Stomach (tissue), 9 donors: ENCODE results near the gene PIKFYVE. TPM values are rescaled to one million over a fixed set of nuclear protein-coding genes. Genes with fewer than 3 reads are reported as not detected.
"Not testable (repeated sequence)": the region's sequence is repeated elsewhere in the genome, so short reads cannot be mapped to it uniquely, and the experiment has no call there.

Experiments
- DNase-seq, 2 donors: peaks; one replicate each; pipeline versions ENCODE4 v3.0.0 to v3.0.0-alpha.2; 2013 to 2019
- H3K27ac ChIP-seq, 5 donors: fragments of 200-600 bp in 4 of 5; sonication (generic) in 4 of 5; one replicate each; pipeline ENCODE4 v1.5.1; 2013 to 2019; ENCODE audit warnings: mild to moderate bottlenecking in 1 of 5, moderate library complexity in 1 of 5
- H3K27me3 ChIP-seq, 3 donors: fragments of 200-600 bp; sonication (generic); one replicate each; pipeline ENCODE4 v1.5.1; 2017 to 2019; ENCODE audit warnings: mixed run types in 1 of 3
- H3K36me3 ChIP-seq, 4 donors: fragments of 200-600 bp; sonication (generic); 1 replicate in 3 of 4; 2 replicates in 1 of 4; pipeline ENCODE4 v1.5.1; 2016 to 2019
- H3K4me1 ChIP-seq, 4 donors: fragments of 200-600 bp; sonication (generic); one replicate each; pipeline ENCODE4 v1.5.1; 2016 to 2019
- H3K4me3 ChIP-seq, 4 donors: fragments of 200-600 bp; sonication (generic) in 3 of 4; one replicate each; pipeline ENCODE4 v1.5.1; 2016 to 2019; ENCODE audit warnings: mild to moderate bottlenecking in 1 of 4
- H3K9me3 ChIP-seq, 4 donors: fragments of 200-600 bp; sonication (generic); one replicate each; pipeline ENCODE4 v1.5.1; 2016 to 2019
- EP300 ChIP-seq: sonication (generic); formaldehyde crosslinking; IDR thresholded peaks from one replicate; pipeline ENCODE4 v1.6.1; 2017; ENCODE audit warnings: antibody characterized with exemption
- POLR2A ChIP-seq, 4 donors: fragments of 450-650 bp; IDR thresholded peaks; one replicate each; pipeline ENCODE4 v1.6.1; 2016; ENCODE audit warnings: antibody characterized with exemption in 4 of 4, control low read depth in 2 of 4, mild to moderate bottlenecking in 1 of 4, moderate library complexity in 1 of 4
- POLR2AphosphoS5 ChIP-seq, 3 donors: sonication (generic); formaldehyde crosslinking; IDR thresholded peaks; one replicate each; pipeline ENCODE4 v1.6.1; 2016; ENCODE audit warnings: antibody characterized with exemption in 3 of 3
- WGBS, 5 donors: extraction: QIAGEN DNeasy Blood & Tissue Kit in 3 of 5; methylation state at CpG; one replicate each; pipeline versions ENCODE4 v1.1.5 to v1.1.7; 2013 to 2018; 5-methylcytosine and 5-hydroxymethylcytosine counted together
- intact Hi-C: fragments of 100-400 bp; cut with DNase I; formaldehyde crosslinking; loops from one replicate; pipeline ENCODE4 v1.15.1; 2023; ENCODE audit warnings: low total_unique reads
- polyA plus RNA-seq, 3 donors: library from polyadenylated mRNA; stranded (reverse); fragments of 200-250 nt; gene quantifications; one replicate each; pipeline ENCODE4 v1.2.3, GENCODE V29; 2013
- total RNA-seq, 5 donors: library from RNA; depleted of rRNA; stranded (reverse); fragments of >200 nt; gene quantifications; one replicate each; pipeline versions ENCODE4 v1.1.0 to v1.2.3, GENCODE V29; 2014 to 2016
- TF ChIP-seq, protein P1 (sequence below), 7 experiments: fragments of 450-650 bp in 4 of 7; fragments of 200-600 bp in 3 of 7; sonication (generic) in 3 of 7; IDR thresholded peaks; one replicate each; pipeline ENCODE4 v1.5.1; 2016 to 2019; ENCODE audit warnings: antibody characterized with exemption in 7 of 7, control low read depth in 2 of 7, mild to moderate bottlenecking in 1 of 7
- donor health status: healthy with polysubstance abuse.
- donor health status: Bipolar disorder and iron deficiency.
- donor health status: healthy.

The PIKFYVE gene
- total and polyA plus RNA-seq, 8 donors = 3.0 to 42.8 (median 20.3) TPM

DNA sequence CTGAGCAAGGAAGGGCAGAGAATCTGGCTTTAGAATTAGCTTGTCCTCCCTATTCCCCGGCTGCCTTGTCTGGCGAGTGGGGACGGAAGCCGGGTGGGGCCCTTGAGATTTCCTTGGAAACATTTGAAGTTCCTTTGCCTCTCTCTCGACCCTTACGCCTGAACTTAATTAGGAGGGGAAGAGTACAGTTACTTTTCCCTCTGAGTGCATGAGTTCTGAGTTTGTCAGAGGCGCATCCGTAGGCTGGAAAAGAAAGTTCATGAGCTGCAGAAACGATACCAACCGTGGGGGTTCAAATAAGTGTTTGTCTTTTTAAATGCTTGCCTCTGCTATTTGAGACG, 468 bp downstream of the PIKFYVE start:
- Histone ChIP-seq H3K4me3 (peak overlapping the region; percentile 72 to 96 (median 90)), H3K27ac (peak overlapping the region; percentile 89 to 98 (median 95)), H3K9me3 (no peaks in the 10 kb centered on the region), H3K36me3 (peaks cover 0 to 10% (median 3%) of the 10 kb centered on the region in 4 donors), H3K4me1 (peaks cover 6 to 43% (median 35%) of the 10 kb centered on the region in 4 donors), H3K27me3 (no peaks in the 10 kb centered on the region)
- no peak for DNase-seq
- WGBS, 5 donors = 0 to 1% (median 0%) methylated on average over 11 of the region's 11 CpGs
- intact Hi-C loops = no loop called here
- TF ChIP-seq, protein P1, sequence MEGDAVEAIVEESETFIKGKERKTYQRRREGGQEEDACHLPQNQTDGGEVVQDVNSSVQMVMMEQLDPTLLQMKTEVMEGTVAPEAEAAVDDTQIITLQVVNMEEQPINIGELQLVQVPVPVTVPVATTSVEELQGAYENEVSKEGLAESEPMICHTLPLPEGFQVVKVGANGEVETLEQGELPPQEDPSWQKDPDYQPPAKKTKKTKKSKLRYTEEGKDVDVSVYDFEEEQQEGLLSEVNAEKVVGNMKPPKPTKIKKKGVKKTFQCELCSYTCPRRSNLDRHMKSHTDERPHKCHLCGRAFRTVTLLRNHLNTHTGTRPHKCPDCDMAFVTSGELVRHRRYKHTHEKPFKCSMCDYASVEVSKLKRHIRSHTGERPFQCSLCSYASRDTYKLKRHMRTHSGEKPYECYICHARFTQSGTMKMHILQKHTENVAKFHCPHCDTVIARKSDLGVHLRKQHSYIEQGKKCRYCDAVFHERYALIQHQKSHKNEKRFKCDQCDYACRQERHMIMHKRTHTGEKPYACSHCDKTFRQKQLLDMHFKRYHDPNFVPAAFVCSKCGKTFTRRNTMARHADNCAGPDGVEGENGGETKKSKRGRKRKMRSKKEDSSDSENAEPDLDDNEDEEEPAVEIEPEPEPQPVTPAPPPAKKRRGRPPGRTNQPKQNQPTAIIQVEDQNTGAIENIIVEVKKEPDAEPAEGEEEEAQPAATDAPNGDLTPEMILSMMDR (IDR thresholded peaks at IDR 0.05) = no peak
- TF ChIP-seq POLR2AphosphoS5 (IDR thresholded peaks at IDR 0.05) (no peak), EP300 (no peak), POLR2A (IDR thresholded peaks at IDR 0.05) (no peak)

DNA sequence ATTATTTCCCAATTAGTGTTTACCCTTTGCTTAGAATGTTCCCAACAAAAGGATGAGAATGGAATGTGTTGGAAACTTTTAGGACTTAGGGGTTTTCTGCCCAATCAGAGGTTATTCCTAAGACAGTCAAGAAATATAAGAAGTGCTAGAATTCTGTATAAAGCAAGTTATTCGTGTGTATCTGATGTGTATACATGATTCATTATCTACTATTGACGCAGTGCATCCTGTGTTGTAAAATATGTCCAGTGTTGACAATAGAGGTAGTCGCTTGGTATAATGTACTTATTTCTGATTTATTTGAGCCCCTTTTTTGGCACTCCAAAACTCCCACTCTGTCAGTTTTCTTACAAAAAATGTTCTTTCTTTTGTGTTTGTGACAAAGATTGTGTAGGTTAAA, 881 bp downstream of the PIKFYVE start:
- Histone ChIP-seq H3K4me3 (peak overlapping the region; percentile 72 to 96 (median 90)), H3K27ac (peak overlapping the region in 4 of 5 donors; percentile 95 to 98 (median 96)), H3K27me3 (no peaks in the 10 kb centered on the region), H3K36me3 (peaks cover 0 to 14% (median 7%) of the 10 kb centered on the region in 4 donors), H3K9me3 (no peaks in the 10 kb centered on the region), H3K4me1 (peaks cover 6 to 43% (median 35%) of the 10 kb centered on the region in 4 donors)
- intact Hi-C loops = no loop called here
- TF ChIP-seq, protein P1 (IDR thresholded peaks at IDR 0.05) = no peak
- TF ChIP-seq POLR2A (IDR thresholded peaks at IDR 0.05) (no peak), EP300 (no peak), POLR2AphosphoS5 (IDR thresholded peaks at IDR 0.05) (no peak)
- 4 to 9% (median 6%) methylated on average over 3 of the region's 3 CpGs for WGBS, 5 donors
- DNase-seq = no peak

DNA sequence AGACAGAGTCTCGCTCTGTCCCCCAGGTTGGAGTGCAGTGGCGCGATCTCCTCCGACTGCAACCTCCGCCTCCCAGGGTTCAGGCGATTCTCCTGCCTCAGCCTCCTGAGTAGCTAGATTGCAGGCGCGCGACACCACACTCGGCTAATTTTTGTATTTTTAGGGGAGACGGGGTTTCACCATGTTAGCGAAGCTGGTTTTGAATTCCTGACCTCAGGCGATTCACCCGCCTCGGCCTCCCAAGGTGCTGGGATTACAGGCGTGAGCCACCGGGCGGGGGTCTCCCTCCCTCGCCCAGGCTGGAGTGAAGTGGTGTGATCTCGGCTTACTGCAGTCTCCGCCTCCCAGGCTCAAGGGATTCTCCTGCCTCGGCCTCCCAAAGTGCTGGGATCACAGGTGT, 1.5 kb downstream of the PIKFYVE start:
- H3K27ac ChIP-seq, DNase-seq, intact Hi-C loops, H3K9me3 ChIP-seq, H3K27me3 ChIP-seq: not testable (repeated sequence)
- H3K4me1 ChIP-seq = peaks cover 6 to 43% (median 35%) of the 10 kb centered on the region in 4 donors
- WGBS, 5 donors = 74 to 88% (median 84%) methylated on average over 22 of the region's 22 CpGs
- H3K36me3 ChIP-seq = peaks cover 0 to 17% (median 13%) of the 10 kb centered on the region in 4 donors
- H3K4me3 ChIP-seq = peak overlapping the region in 2 of 4 donors; percentile 72 to 96

DNA sequence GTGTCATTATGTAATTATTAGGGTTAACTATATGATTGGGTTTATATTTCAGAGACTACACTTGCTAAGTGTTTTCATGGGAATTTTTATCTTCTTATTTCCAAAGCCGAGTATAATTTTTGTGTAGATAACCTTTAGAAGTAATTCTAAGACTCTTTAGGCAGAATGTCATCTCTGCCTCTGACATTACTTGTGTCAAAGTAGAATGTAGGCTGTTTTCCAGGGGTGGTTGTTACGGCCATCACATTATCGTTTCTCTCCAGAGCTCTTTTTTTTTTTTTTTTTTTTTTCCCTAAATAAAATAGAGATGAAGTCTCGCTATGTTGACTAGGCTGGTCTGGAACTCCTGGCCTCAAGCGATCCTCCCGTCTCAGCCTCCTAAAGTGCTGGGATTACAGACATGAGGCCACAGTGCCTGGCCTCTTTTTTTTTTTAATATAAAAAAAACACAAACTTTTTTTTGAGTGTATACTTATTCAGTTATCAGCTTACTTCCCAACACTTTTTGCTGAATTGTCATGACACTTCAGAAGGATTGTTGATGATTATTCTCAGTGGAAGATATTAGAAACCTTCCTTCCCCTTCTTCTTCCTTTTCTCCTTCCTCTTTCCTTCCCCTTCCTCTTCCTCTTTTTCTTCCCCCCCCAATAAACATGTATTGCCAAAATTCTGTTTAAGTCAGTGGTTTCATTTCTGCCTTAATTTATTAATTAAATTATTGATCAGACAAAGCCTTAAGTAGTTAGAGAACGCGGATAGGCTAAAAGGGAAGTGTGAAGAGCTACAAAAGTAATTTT, 2.3 kb downstream of the PIKFYVE start:
- Histone ChIP-seq H3K9me3 (no peaks in the 10 kb centered on the region), H3K36me3 (peaks cover under 1 to 26% (median 20%) of the 10 kb centered on the region in 4 donors), H3K4me3 (peak overlapping the region in 1 of 4 donors; percentile 96), H3K27ac (no peak overlapping the region), H3K27me3 (no peaks in the 10 kb centered on the region), H3K4me1 (peaks cover 6 to 43% (median 35%) of the 10 kb centered on the region in 4 donors)
- TF ChIP-seq POLR2A (IDR thresholded peaks at IDR 0.05) (no peak), EP300 (no peak)
- TF ChIP-seq, protein P1 (IDR thresholded peaks at IDR 0.05) = no peak
- intact Hi-C loops = no loop called here
- no peak for DNase-seq
- WGBS, 5 donors = 66 to 76% (median 70%) methylated on average over 8 of the region's 8 CpGs

DNA sequence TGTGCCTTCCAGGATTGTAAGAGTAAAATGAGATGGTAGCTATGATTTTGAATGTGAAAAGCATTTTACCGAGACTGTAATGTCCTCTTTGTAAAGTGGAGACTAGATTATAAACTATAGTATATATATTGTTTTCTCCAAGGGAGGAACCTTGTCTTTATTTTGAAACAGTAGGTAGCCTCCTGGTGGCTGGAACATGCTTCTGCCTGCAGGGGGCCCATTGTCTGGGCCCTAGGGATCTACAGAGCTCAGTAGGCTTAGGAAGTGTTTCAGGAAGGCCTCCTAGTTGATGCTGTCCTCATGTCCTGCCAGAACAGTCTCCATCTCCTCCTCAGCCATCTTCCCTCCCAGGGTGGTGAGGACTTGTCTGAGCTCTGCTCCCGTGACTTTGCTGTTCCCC, 3.0 kb downstream of the PIKFYVE start:
- Histone ChIP-seq H3K27me3 (no peaks in the 10 kb centered on the region), H3K36me3 (peaks cover 8 to 33% (median 28%) of the 10 kb centered on the region in 4 donors), H3K27ac (no peak overlapping the region), H3K9me3 (no peaks in the 10 kb centered on the region), H3K4me3 (no peak overlapping the region), H3K4me1 (peaks cover 6 to 43% (median 35%) of the 10 kb centered on the region in 4 donors)
- TF ChIP-seq, protein P1 (IDR thresholded peaks at IDR 0.05) = no peak
- TF ChIP-seq EP300 = no peak
- no peak for TF ChIP-seq POLR2A (IDR thresholded peaks at IDR 0.05)
- TF ChIP-seq POLR2AphosphoS5 (IDR thresholded peaks at IDR 0.05) = no peak
- WGBS, 5 donors = 91 to 100% (median 97%) methylated on average over 2 of the region's 2 CpGs
- intact Hi-C loops = no loop called here
- no peak for DNase-seq
